WTC11 (cell line): ENCODE results near the gene CTCFL.

Experiments
- CREB1 ChIP-seq: sonication (generic); formaldehyde crosslinking; IDR thresholded peaks from 2 replicates; pipeline ENCODE4 v1.8.0; 2023; ENCODE audit warnings: mild to moderate bottlenecking, missing genetic modification reagents
- NR1H2 ChIP-seq: sonication (generic); formaldehyde crosslinking; IDR thresholded peaks from 2 replicates; pipeline ENCODE4 v1.9.0; 2021; ENCODE audit warnings: mild to moderate bottlenecking, moderate library complexity, missing genetic modification reagents
- PRRX2 ChIP-seq: fragments of 250-450 bp; sonication (Bioruptor Pico); IDR thresholded peaks from 2 replicates; pipeline ENCODE4 v1.8.0; 2021; ENCODE audit warnings: mild to moderate bottlenecking
- TF ChIP-seq, protein P1 (sequence below): sonication (generic); formaldehyde crosslinking; IDR thresholded peaks from 2 replicates; pipeline ENCODE4 v1.8.0; 2022; ENCODE audit warnings: mild to moderate bottlenecking, missing genetic modification reagents
- TF ChIP-seq, protein P2 (sequence below): fragments of 200-600 bp; IDR thresholded peaks from 2 replicates; pipeline ENCODE4 v1.8.0; 2022; ENCODE audit warnings: antibody characterized with exemption
- TF ChIP-seq, protein P3 (sequence below): sonication (generic); formaldehyde crosslinking; IDR thresholded peaks from 2 replicates; pipeline ENCODE4 v1.8.0; 2023; ENCODE audit warnings: mild to moderate bottlenecking, missing genetic modification reagents
- TF ChIP-seq, protein P4 (sequence below): sonication (generic); formaldehyde crosslinking; IDR thresholded peaks from 2 replicates; pipeline ENCODE4 v1.8.1; 2023; ENCODE audit warnings: mild to moderate bottlenecking, missing genetic modification reagents, borderline replicate concordance
- TF ChIP-seq, protein P5 (sequence below): fragments of 250-450 bp; sonication (Bioruptor Pico); IDR thresholded peaks from 2 replicates; pipeline ENCODE4 v2.1.2; 2022; ENCODE audit warnings: mild to moderate bottlenecking, moderate library complexity
- TF ChIP-seq, protein P6 (sequence below): sonication (generic); formaldehyde crosslinking; conservative IDR thresholded peaks from 2 replicates; pipeline ENCODE4 v1.8.1; 2023; ENCODE audit warnings: mild to moderate bottlenecking, low read depth, missing genetic modification reagents, moderate library complexity

DNA sequence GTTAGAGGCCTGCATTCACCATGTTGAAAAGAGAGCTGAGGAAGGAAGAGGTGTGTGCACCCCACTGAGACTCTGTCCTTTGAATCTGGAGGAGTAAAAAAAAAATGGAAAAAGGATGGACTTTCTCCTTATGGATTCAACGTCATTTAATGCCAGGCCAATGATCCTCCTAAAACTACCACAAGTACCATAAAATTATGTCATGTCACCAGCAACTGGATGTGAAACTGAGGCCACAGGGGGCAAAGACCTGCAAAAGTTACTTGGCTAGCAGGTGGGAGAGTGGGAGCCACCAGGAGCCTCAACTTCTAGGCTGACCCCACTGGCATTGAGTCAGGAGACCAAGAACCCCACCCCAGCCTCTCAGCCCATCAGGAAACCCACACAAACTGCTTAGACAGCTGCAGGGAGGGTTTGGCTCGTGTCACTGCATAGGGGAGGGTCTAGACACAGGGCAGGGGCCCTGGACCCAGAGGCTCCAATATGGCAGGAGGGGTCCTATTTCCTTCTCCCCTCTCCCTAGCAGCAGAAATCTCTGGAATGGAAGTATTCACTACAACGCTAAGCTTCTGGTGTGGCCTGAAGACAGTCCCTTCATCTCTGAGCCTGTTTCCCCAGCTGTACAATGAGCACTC is 47.0 kb upstream of the CTCFL start:
- TF ChIP-seq, protein P1, sequence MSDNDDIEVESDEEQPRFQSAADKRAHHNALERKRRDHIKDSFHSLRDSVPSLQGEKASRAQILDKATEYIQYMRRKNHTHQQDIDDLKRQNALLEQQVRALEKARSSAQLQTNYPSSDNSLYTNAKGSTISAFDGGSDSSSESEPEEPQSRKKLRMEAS (CRISPR knock-in tag) = no peak
- TF ChIP-seq, protein P2, sequence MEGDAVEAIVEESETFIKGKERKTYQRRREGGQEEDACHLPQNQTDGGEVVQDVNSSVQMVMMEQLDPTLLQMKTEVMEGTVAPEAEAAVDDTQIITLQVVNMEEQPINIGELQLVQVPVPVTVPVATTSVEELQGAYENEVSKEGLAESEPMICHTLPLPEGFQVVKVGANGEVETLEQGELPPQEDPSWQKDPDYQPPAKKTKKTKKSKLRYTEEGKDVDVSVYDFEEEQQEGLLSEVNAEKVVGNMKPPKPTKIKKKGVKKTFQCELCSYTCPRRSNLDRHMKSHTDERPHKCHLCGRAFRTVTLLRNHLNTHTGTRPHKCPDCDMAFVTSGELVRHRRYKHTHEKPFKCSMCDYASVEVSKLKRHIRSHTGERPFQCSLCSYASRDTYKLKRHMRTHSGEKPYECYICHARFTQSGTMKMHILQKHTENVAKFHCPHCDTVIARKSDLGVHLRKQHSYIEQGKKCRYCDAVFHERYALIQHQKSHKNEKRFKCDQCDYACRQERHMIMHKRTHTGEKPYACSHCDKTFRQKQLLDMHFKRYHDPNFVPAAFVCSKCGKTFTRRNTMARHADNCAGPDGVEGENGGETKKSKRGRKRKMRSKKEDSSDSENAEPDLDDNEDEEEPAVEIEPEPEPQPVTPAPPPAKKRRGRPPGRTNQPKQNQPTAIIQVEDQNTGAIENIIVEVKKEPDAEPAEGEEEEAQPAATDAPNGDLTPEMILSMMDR = no peak
- TF ChIP-seq, protein P3, sequence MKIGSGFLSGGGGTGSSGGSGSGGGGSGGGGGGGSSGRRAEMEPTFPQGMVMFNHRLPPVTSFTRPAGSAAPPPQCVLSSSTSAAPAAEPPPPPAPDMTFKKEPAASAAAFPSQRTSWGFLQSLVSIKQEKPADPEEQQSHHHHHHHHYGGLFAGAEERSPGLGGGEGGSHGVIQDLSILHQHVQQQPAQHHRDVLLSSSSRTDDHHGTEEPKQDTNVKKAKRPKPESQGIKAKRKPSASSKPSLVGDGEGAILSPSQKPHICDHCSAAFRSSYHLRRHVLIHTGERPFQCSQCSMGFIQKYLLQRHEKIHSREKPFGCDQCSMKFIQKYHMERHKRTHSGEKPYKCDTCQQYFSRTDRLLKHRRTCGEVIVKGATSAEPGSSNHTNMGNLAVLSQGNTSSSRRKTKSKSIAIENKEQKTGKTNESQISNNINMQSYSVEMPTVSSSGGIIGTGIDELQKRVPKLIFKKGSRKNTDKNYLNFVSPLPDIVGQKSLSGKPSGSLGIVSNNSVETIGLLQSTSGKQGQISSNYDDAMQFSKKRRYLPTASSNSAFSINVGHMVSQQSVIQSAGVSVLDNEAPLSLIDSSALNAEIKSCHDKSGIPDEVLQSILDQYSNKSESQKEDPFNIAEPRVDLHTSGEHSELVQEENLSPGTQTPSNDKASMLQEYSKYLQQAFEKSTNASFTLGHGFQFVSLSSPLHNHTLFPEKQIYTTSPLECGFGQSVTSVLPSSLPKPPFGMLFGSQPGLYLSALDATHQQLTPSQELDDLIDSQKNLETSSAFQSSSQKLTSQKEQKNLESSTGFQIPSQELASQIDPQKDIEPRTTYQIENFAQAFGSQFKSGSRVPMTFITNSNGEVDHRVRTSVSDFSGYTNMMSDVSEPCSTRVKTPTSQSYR (CRISPR knock-in tag) = no peak
- TF ChIP-seq, protein P4, sequence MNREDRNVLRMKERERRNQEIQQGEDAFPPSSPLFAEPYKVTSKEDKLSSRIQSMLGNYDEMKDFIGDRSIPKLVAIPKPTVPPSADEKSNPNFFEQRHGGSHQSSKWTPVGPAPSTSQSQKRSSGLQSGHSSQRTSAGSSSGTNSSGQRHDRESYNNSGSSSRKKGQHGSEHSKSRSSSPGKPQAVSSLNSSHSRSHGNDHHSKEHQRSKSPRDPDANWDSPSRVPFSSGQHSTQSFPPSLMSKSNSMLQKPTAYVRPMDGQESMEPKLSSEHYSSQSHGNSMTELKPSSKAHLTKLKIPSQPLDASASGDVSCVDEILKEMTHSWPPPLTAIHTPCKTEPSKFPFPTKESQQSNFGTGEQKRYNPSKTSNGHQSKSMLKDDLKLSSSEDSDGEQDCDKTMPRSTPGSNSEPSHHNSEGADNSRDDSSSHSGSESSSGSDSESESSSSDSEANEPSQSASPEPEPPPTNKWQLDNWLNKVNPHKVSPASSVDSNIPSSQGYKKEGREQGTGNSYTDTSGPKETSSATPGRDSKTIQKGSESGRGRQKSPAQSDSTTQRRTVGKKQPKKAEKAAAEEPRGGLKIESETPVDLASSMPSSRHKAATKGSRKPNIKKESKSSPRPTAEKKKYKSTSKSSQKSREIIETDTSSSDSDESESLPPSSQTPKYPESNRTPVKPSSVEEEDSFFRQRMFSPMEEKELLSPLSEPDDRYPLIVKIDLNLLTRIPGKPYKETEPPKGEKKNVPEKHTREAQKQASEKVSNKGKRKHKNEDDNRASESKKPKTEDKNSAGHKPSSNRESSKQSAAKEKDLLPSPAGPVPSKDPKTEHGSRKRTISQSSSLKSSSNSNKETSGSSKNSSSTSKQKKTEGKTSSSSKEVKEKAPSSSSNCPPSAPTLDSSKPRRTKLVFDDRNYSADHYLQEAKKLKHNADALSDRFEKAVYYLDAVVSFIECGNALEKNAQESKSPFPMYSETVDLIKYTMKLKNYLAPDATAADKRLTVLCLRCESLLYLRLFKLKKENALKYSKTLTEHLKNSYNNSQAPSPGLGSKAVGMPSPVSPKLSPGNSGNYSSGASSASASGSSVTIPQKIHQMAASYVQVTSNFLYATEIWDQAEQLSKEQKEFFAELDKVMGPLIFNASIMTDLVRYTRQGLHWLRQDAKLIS (CRISPR knock-in tag) = no peak
- TF ChIP-seq PRRX2 (CRISPR knock-in tag) = no peak
- TF ChIP-seq, protein P5, sequence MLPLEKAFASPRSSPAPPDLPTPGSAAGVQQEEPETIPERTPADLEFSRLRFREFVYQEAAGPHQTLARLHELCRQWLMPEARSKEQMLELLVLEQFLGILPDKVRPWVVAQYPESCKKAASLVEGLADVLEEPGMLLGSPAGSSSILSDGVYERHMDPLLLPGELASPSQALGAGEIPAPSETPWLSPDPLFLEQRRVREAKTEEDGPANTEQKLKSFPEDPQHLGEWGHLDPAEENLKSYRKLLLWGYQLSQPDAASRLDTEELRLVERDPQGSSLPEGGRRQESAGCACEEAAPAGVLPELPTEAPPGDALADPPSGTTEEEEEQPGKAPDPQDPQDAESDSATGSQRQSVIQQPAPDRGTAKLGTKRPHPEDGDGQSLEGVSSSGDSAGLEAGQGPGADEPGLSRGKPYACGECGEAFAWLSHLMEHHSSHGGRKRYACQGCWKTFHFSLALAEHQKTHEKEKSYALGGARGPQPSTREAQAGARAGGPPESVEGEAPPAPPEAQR (CRISPR knock-in tag) = no peak
- no peak for TF ChIP-seq NR1H2 (CRISPR knock-in tag)
- TF ChIP-seq, protein P6, sequence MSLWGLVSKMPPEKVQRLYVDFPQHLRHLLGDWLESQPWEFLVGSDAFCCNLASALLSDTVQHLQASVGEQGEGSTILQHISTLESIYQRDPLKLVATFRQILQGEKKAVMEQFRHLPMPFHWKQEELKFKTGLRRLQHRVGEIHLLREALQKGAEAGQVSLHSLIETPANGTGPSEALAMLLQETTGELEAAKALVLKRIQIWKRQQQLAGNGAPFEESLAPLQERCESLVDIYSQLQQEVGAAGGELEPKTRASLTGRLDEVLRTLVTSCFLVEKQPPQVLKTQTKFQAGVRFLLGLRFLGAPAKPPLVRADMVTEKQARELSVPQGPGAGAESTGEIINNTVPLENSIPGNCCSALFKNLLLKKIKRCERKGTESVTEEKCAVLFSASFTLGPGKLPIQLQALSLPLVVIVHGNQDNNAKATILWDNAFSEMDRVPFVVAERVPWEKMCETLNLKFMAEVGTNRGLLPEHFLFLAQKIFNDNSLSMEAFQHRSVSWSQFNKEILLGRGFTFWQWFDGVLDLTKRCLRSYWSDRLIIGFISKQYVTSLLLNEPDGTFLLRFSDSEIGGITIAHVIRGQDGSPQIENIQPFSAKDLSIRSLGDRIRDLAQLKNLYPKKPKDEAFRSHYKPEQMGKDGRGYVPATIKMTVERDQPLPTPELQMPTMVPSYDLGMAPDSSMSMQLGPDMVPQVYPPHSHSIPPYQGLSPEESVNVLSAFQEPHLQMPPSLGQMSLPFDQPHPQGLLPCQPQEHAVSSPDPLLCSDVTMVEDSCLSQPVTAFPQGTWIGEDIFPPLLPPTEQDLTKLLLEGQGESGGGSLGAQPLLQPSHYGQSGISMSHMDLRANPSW = no peak
- no peak for TF ChIP-seq CREB1 (CRISPR knock-in tag)
